ENCODE measurements around the gene FBXW12.

FBXW12 gene

DNA sequence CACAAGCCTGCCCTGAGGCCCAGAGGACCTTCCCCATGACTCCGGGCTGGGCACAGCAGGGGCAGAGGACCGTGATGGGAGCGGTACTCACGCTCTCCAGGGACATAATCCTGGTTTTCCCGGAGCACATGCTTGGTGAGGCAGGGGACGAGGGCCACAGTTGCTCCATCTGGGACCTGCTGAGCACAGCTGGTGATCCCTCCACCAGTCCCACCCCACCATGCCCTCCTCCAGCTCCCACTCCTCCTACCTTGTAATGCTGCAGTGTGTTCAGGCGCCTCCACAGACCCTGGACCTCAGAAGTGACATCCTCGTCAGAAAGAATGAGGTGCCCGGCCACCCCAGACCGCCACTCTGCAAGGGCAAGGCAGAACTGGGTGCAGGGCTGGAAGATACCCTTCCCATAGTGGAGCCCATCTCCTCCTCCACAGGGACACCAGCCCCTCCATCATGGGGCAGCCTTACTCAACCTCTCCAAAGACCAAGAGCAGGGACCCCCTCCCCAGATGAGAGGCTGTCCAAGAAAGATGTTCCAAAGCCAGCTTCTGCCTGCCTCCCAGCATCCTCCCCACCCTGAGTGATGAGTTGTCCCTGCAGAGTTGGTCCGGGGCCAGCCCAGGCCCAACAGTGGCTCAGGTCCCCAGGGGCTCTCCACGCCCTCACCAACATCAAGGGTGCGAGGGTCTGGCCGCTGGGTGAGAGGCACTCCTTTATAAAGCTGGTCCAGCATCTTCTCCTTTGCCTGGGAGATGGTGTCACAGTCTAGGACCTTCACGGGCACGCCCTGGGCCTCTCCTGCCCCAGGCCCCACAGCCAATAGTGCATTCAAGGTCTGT, 38.4 kb downstream of the FBXW12 start:
- no peak for DNase-seq (ENCODE audit: low read depth)
- TF ChIP-seq, protein P1, sequence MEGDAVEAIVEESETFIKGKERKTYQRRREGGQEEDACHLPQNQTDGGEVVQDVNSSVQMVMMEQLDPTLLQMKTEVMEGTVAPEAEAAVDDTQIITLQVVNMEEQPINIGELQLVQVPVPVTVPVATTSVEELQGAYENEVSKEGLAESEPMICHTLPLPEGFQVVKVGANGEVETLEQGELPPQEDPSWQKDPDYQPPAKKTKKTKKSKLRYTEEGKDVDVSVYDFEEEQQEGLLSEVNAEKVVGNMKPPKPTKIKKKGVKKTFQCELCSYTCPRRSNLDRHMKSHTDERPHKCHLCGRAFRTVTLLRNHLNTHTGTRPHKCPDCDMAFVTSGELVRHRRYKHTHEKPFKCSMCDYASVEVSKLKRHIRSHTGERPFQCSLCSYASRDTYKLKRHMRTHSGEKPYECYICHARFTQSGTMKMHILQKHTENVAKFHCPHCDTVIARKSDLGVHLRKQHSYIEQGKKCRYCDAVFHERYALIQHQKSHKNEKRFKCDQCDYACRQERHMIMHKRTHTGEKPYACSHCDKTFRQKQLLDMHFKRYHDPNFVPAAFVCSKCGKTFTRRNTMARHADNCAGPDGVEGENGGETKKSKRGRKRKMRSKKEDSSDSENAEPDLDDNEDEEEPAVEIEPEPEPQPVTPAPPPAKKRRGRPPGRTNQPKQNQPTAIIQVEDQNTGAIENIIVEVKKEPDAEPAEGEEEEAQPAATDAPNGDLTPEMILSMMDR (IDR thresholded peaks at IDR 0.05; ENCODE audit: low read length, missing control alignments) = no peak
- no peak overlapping the region for H3K4me3 ChIP-seq (replicated peaks; ENCODE audit: low read depth, low read length)

DNA sequence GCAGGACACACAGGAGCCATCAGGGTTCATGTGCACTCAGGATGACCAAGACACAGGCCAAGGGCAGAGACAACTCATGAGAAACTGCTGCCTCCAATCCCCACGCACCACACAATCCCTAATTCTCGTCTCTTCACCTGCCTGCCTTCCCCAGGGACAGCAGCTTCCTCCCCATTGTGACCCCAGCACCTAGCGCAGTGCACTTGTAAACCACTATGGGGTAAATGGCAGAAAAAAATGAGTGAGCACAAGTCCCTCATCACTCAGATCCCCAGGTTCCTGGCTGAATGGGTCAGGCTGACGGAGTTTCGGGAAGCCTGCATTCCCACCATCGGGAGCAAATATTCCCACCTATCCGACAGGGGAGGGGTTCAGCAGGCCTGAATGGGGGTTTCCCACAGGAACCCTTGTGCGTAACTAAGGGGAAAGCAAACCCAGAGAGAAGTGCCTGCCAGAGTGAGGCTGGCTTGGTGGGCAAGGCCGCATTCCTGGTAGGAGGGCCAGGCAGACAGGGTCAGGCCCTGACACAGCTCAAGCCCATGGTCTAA, 39.1 kb downstream of the FBXW12 start:
- TF ChIP-seq, protein P1 (IDR thresholded peaks at IDR 0.05; ENCODE audit: low read length, missing control alignments) = no peak
- no peak for DNase-seq (ENCODE audit: low read depth)
- no peak overlapping the region for H3K4me3 ChIP-seq (replicated peaks; ENCODE audit: low read depth, low read length)

GRCh38 chr3:48411606-48412374, 39.8 kb downstream of the FBXW12 start:
- TF ChIP-seq, protein P1 (IDR thresholded peaks at IDR 0.05; ENCODE audit: low read length, missing control alignments) = no peak
- DNase-seq (ENCODE audit: low read depth) = no peak
- no peak overlapping the region for H3K4me3 ChIP-seq (replicated peaks; ENCODE audit: low read depth, low read length)

DNA sequence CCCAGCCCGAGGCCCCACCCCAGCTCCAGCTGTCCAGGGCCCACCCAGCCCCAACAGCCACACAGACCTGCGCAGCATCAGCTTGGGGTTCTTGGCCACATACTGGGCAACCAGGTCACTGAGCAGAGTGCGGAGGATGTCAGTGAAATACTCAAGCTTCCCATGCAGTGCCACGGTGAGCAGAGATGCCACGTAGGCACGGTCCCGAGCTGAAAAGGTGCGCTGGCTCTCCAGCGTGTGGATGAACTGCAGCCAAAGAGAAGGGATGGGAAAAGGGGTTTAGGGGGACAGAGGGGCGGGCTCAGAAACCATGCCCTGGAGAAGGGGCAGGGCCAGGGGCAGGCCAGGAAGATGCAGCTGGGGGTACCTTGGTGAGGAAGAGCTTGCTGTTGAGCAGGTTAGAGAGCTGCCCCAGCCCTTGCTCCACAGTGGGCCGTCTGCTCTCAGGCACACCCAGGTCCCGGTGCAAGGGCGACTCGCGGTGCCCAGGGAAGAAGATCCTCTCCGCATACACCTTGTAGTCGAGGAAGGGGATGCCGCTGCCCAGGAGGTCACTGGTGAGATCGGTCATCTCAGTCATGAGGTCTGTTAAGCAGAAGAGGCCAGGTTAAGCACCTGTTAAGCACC, 40.5 kb downstream of the FBXW12 start:
- TF ChIP-seq, protein P1 (IDR thresholded peaks at IDR 0.05; ENCODE audit: low read length, missing control alignments) = no peak
- H3K4me3 ChIP-seq (replicated peaks; ENCODE audit: low read depth, low read length) = no peak overlapping the region
- DNase-seq (ENCODE audit: low read depth) = no peak

GRCh38 chr3:48413086-48413485, 41.1 kb downstream of the FBXW12 start:
- TF ChIP-seq, protein P1 (IDR thresholded peaks at IDR 0.05; ENCODE audit: low read length, missing control alignments) = no peak
- no peak overlapping the region for H3K4me3 ChIP-seq (replicated peaks; ENCODE audit: low read depth, low read length)
- DNase-seq (ENCODE audit: low read depth) = no peak

DNA sequence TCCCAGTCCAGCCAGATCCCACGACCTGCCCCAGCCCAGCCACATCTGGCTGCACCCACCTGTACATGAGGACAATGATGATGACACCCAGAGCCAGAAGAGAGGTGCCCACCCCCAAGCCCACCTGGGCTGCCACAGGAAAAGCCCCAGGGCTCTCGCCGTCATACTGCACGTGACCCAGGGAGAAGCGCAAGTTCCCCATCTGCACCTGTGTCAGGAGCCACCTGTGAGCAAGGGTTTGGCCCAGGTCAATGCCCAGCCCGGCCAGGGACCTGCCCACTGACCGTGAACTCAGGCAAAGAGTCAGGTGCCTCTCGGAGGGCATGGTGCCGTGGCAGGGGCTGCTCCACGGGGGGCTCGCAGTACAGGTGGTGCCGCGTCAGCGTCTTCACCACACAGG, 41.6 kb downstream of the FBXW12 start:
- no peak for DNase-seq (ENCODE audit: low read depth)
- no peak overlapping the region for H3K4me3 ChIP-seq (replicated peaks; ENCODE audit: low read depth, low read length)
- TF ChIP-seq, protein P1 (IDR thresholded peaks at IDR 0.05; ENCODE audit: low read length, missing control alignments) = no peak
